ENCODE results near the gene RIMBP2. TPM values are rescaled to one million over a fixed set of nuclear protein-coding genes. Genes with fewer than 3 reads are reported as not detected.

Gene RIMBP2
- total and polyA plus RNA-seq, 7 experiments from 2014 or later = 0.05 TPM; not detected in 6

- Histone ChIP-seq H3K4me1 (ENCODE audit: control insufficient read depth in 2 of 2, insufficient read depth in 2 of 2, low read length in 2 of 2) (no peaks in the 10 kb centered on the region), H3K27me3 (ENCODE audit: control insufficient read depth in 2 of 2, insufficient read depth in 2 of 2, low read length in 2 of 2) (no peaks in the 10 kb centered on the region), H3K27ac (ENCODE audit: low read depth, low read length) (no peak overlapping the region), H3K36me3 (ENCODE audit: control insufficient read depth in 2 of 3, insufficient read depth in 3 of 3, low read length in 3 of 3) (no peaks in the 10 kb centered on the region), H3K9me3 (ENCODE audit: control insufficient read depth in 2 of 3, low read length in 3 of 3) (no peaks in the 10 kb centered on the region), H3K4me3 (ENCODE audit: low read length) (no peak overlapping the region)
- no peak overlapping the region for H3K27ac Mint-ChIP-seq
- CTCF ChIA-PET = no interaction called here
- H3K4me1 Mint-ChIP-seq = peaks cover 0 to 2% (median 0%) of the 10 kb centered on the region in 7 donors
- DNase-seq (no peak), ATAC-seq (no peak)
- H3K9me3 Mint-ChIP-seq = peaks cover 0 to 4% (median 0%) of the 10 kb centered on the region in 11 donors
- intact Hi-C loops (cut with micrococcal nuclease) = no loop called here
- H3K36me3 Mint-ChIP-seq = no peaks in the 10 kb centered on the region
- POLR2A ChIA-PET = no interaction called here
- H3K27me3 Mint-ChIP-seq = peaks cover 0 to 27% (median 5%) of the 10 kb centered on the region in 5 donors
- H3K4me3 Mint-ChIP-seq = no peak overlapping the region
Observed at GRCh38 chr12:130704606-130705005, 11.5 kb downstream of the RIMBP2 start.

- ChIA-PET POLR2A (no interaction called here), CTCF (no interaction called here)
- Mint-ChIP-seq H3K27ac (no peak overlapping the region), H3K9me3 (peaks cover 0 to 4% (median 0%) of the 10 kb centered on the region in 11 donors), H3K4me3 (no peak overlapping the region), H3K4me1 (peaks cover 0 to 2% (median 0%) of the 10 kb centered on the region in 7 donors), H3K36me3 (no peaks in the 10 kb centered on the region), H3K27me3 (peaks cover 0 to 27% (median 5%) of the 10 kb centered on the region in 5 donors)
- Histone ChIP-seq H3K9me3 (ENCODE audit: control insufficient read depth in 2 of 3, low read length in 3 of 3) (no peaks in the 10 kb centered on the region), H3K27me3 (ENCODE audit: control insufficient read depth in 2 of 2, insufficient read depth in 2 of 2, low read length in 2 of 2) (no peaks in the 10 kb centered on the region), H3K27ac (ENCODE audit: low read depth, low read length) (no peak overlapping the region), H3K4me1 (ENCODE audit: control insufficient read depth in 2 of 2, insufficient read depth in 2 of 2, low read length in 2 of 2) (no peaks in the 10 kb centered on the region), H3K36me3 (ENCODE audit: control insufficient read depth in 2 of 3, insufficient read depth in 3 of 3, low read length in 3 of 3) (no peaks in the 10 kb centered on the region), H3K4me3 (ENCODE audit: low read length) (no peak overlapping the region)
- ATAC-seq = no peak
- DNase-seq = no peak
- intact Hi-C loops (cut with micrococcal nuclease) = no loop called here
Observed at GRCh38 chr12:130703733-130704375, 12.2 kb downstream of the RIMBP2 start.

- ATAC-seq (no peak), DNase-seq (no peak)
- Mint-ChIP-seq H3K27ac (no peak overlapping the region), H3K4me1 (peaks cover 0 to 2% (median 0%) of the 10 kb centered on the region in 7 donors), H3K9me3 (peaks cover 0 to 4% (median 0%) of the 10 kb centered on the region in 11 donors), H3K36me3 (no peaks in the 10 kb centered on the region), H3K27me3 (peaks cover 0 to 30% (median 5%) of the 10 kb centered on the region in 5 donors), H3K4me3 (no peak overlapping the region)
- CTCF ChIA-PET = no interaction called here
- Histone ChIP-seq H3K4me3 (ENCODE audit: low read length) (no peak overlapping the region), H3K9me3 (ENCODE audit: control insufficient read depth in 2 of 3, low read length in 3 of 3) (no peaks in the 10 kb centered on the region), H3K36me3 (ENCODE audit: control insufficient read depth in 2 of 3, insufficient read depth in 3 of 3, low read length in 3 of 3) (no peaks in the 10 kb centered on the region), H3K27ac (ENCODE audit: low read depth, low read length) (no peak overlapping the region), H3K27me3 (ENCODE audit: control insufficient read depth in 2 of 2, insufficient read depth in 2 of 2, low read length in 2 of 2) (no peaks in the 10 kb centered on the region), H3K4me1 (ENCODE audit: control insufficient read depth in 2 of 2, insufficient read depth in 2 of 2, low read length in 2 of 2) (no peaks in the 10 kb centered on the region)
- POLR2A ChIA-PET = no interaction called here
- intact Hi-C loops (cut with micrococcal nuclease) = no loop called here
Observed at GRCh38 chr12:130702966-130703732, 12.9 kb downstream of the RIMBP2 start.

- peaks cover 0 to 2% (median 0%) of the 10 kb centered on the region in 7 donors for H3K4me1 Mint-ChIP-seq
- H3K27me3 Mint-ChIP-seq = peaks cover 0 to 37% (median 6%) of the 10 kb centered on the region in 5 donors
- intact Hi-C loops (cut with micrococcal nuclease) = no loop called here
- no peak overlapping the region for H3K4me3 Mint-ChIP-seq
- ATAC-seq (no peak), DNase-seq (no peak)
- CTCF ChIA-PET = no interaction called here
- peaks cover 0 to 4% (median 0%) of the 10 kb centered on the region in 11 donors for H3K9me3 Mint-ChIP-seq
- POLR2A ChIA-PET = no interaction called here
- H3K27me3 ChIP-seq (ENCODE audit: control insufficient read depth in 2 of 2, insufficient read depth in 2 of 2, low read length in 2 of 2) = no peaks in the 10 kb centered on the region
- H3K4me3 ChIP-seq (ENCODE audit: low read length) = no peak overlapping the region
- no peaks in the 10 kb centered on the region for H3K9me3 ChIP-seq (ENCODE audit: control insufficient read depth in 2 of 3, low read length in 3 of 3)
- H3K27ac Mint-ChIP-seq = no peak overlapping the region
- H3K36me3 Mint-ChIP-seq = no peaks in the 10 kb centered on the region
- H3K27ac ChIP-seq (ENCODE audit: low read depth, low read length) = no peak overlapping the region
- no peaks in the 10 kb centered on the region for H3K4me1 ChIP-seq (ENCODE audit: control insufficient read depth in 2 of 2, insufficient read depth in 2 of 2, low read length in 2 of 2)
- no peaks in the 10 kb centered on the region for H3K36me3 ChIP-seq (ENCODE audit: control insufficient read depth in 2 of 3, insufficient read depth in 3 of 3, low read length in 3 of 3)
Observed at GRCh38 chr12:130701402-130701744, 14.7 kb downstream of the RIMBP2 start.

GRCh38 chr12:130700492-130701401, 15.4 kb downstream of the RIMBP2 start:
- ATAC-seq = no peak
- intact Hi-C loops (cut with micrococcal nuclease) = no loop called here
- CTCF ChIA-PET = no interaction called here

GRCh38 chr12:130698106-130698505, 18.0 kb downstream of the RIMBP2 start:
- H3K4me1 Mint-ChIP-seq = no peaks in the 10 kb centered on the region
- Histone ChIP-seq H3K27ac (ENCODE audit: low read depth, low read length) (no peak overlapping the region), H3K9me3 (ENCODE audit: control insufficient read depth in 2 of 3, low read length in 3 of 3) (no peaks in the 10 kb centered on the region), H3K4me1 (ENCODE audit: control insufficient read depth in 2 of 2, insufficient read depth in 2 of 2, low read length in 2 of 2) (no peaks in the 10 kb centered on the region), H3K27me3 (ENCODE audit: control insufficient read depth in 2 of 2, insufficient read depth in 2 of 2, low read length in 2 of 2) (no peaks in the 10 kb centered on the region), H3K4me3 (ENCODE audit: low read length) (no peak overlapping the region), H3K36me3 (ENCODE audit: control insufficient read depth in 2 of 3, insufficient read depth in 3 of 3, low read length in 3 of 3) (no peaks in the 10 kb centered on the region)
- POLR2A ChIA-PET = no interaction called here
- DNase-seq (no peak), ATAC-seq (no peak)
- peaks cover 3 to 50% (median 12%) of the 10 kb centered on the region in 5 donors for H3K27me3 Mint-ChIP-seq
- no peaks in the 10 kb centered on the region for H3K36me3 Mint-ChIP-seq
- H3K4me3 Mint-ChIP-seq = no peak overlapping the region
- CTCF ChIA-PET = no interaction called here
- intact Hi-C loops (cut with micrococcal nuclease) = no loop called here
- H3K27ac Mint-ChIP-seq = no peak overlapping the region
- H3K9me3 Mint-ChIP-seq = peaks cover 0 to 4% (median 0%) of the 10 kb centered on the region in 11 donors

More at GRCh38 chr12:130700492-130701401, 15.4 kb downstream of the RIMBP2 start:
- Histone ChIP-seq H3K36me3 (ENCODE audit: control insufficient read depth in 2 of 3, insufficient read depth in 3 of 3, low read length in 3 of 3) (no peaks in the 10 kb centered on the region), H3K27ac (ENCODE audit: low read depth, low read length) (no peak overlapping the region), H3K4me1 (ENCODE audit: control insufficient read depth in 2 of 2, insufficient read depth in 2 of 2, low read length in 2 of 2) (no peaks in the 10 kb centered on the region), H3K4me3 (ENCODE audit: low read length) (no peak overlapping the region), H3K9me3 (ENCODE audit: control insufficient read depth in 2 of 3, low read length in 3 of 3) (no peaks in the 10 kb centered on the region), H3K27me3 (ENCODE audit: control insufficient read depth in 2 of 2, insufficient read depth in 2 of 2, low read length in 2 of 2) (no peaks in the 10 kb centered on the region)
- H3K27me3 Mint-ChIP-seq = peaks cover 1 to 40% (median 7%) of the 10 kb centered on the region in 5 donors
- H3K27ac Mint-ChIP-seq = no peak overlapping the region
- POLR2A ChIA-PET = no interaction called here
- no peak for DNase-seq
- H3K36me3 Mint-ChIP-seq = no peaks in the 10 kb centered on the region
- H3K4me1 Mint-ChIP-seq = peaks cover 0 to 2% (median 0%) of the 10 kb centered on the region in 7 donors
- peaks cover 0 to 4% (median 0%) of the 10 kb centered on the region in 11 donors for H3K9me3 Mint-ChIP-seq
- no peak overlapping the region for H3K4me3 Mint-ChIP-seq

Measured in naive thymus-derived CD4-positive, alpha-beta T cell (primary cell).